Liver (tissue), 9 donors: Measurements from ENCODE around the gene SEC62. TPM values are rescaled to one million over a fixed set of nuclear protein-coding genes. Genes with fewer than 3 reads are reported as not detected.

Experiments
- DNase-seq: peaks from one replicate; pipeline ENCODE4 v3.0.0-alpha.2; 2017; ENCODE audit warnings: low spot score
- H3K27ac ChIP-seq, 2 donors: one replicate each; pipeline ENCODE4 v1.7.0; 2013; ENCODE audit warnings: inconsistent platforms in 2 of 2, low read length in 2 of 2, control low read depth in 1 of 2, low read depth in 1 of 2, mild to moderate bottlenecking in 1 of 2
- H3K27me3 ChIP-seq, 4 donors: one replicate each; pipeline versions ENCODE4 v1.6.1 to v1.7.0; 2013; ENCODE audit warnings: low read length in 3 of 4, inconsistent platforms in 1 of 4, mild to moderate bottlenecking in 1 of 4, moderate library complexity in 1 of 4; ENCODE audit not compliant: control insufficient read depth in 4 of 4, insufficient read depth in 4 of 4
- H3K36me3 ChIP-seq, 4 donors: one replicate each; pipeline versions ENCODE4 v1.6.1 to v1.7.0; 2013; ENCODE audit warnings: low read length in 3 of 4, mild to moderate bottlenecking in 3 of 4, low read depth in 1 of 4, moderate library complexity in 1 of 4; ENCODE audit not compliant: control insufficient read depth in 4 of 4, insufficient read depth in 3 of 4
- H3K4me1 ChIP-seq, 4 donors: one replicate each; pipeline versions ENCODE4 v1.6.1 to v1.7.0; 2013; ENCODE audit warnings: low read length in 3 of 4, mild to moderate bottlenecking in 3 of 4, moderate library complexity in 1 of 4; ENCODE audit not compliant: control insufficient read depth in 4 of 4, insufficient read depth in 4 of 4
- H3K4me3 ChIP-seq, 3 donors: one replicate each; pipeline versions ENCODE4 v1.6.1 to v1.7.0; 2013; ENCODE audit warnings: low read length in 3 of 3, control low read depth in 1 of 3, low read depth in 1 of 3, mild to moderate bottlenecking in 1 of 3
- H3K9ac ChIP-seq, 2 donors: one replicate each; pipeline ENCODE4 v1.7.0; 2013; ENCODE audit warnings: low read length in 2 of 2, mild to moderate bottlenecking in 2 of 2, moderate library complexity in 2 of 2, control low read depth in 1 of 2, low read depth in 1 of 2
- H3K9me3 ChIP-seq, 4 donors: one replicate each; pipeline versions ENCODE4 v1.6.1 to v1.7.0; 2013; ENCODE audit warnings: low read length in 3 of 4; ENCODE audit not compliant: control insufficient read depth in 4 of 4
- EGR1 ChIP-seq, 2 donors: IDR thresholded peaks; 2 replicates each; pipeline ENCODE4 v1.6.1; 2016 to 2018; ENCODE audit warnings: antibody characterized with exemption in 2 of 2, low read depth in 2 of 2
- FOXA2 ChIP-seq: IDR thresholded peaks from 2 replicates; pipeline ENCODE4 v1.6.1; 2016; ENCODE audit warnings: antibody characterized with exemption
- HNF4A ChIP-seq, 2 donors: conservative IDR thresholded peaks; 2 replicates each; pipeline ENCODE4 v1.6.1; 2016; ENCODE audit warnings: antibody characterized with exemption in 2 of 2, mild to moderate bottlenecking in 2 of 2
- HNF4G ChIP-seq: IDR thresholded peaks from 2 replicates; pipeline ENCODE4 v1.6.1; 2016; ENCODE audit warnings: antibody characterized with exemption
- JUND ChIP-seq, 2 donors: IDR thresholded peaks; 2 replicates each; pipeline ENCODE4 v1.6.1; 2016; ENCODE audit warnings: antibody characterized with exemption in 2 of 2
- RAD21 ChIP-seq, 2 donors: IDR thresholded peaks; 2 replicates each; pipeline ENCODE4 v1.6.1; 2016; ENCODE audit warnings: antibody characterized with exemption in 2 of 2, mild to moderate bottlenecking in 2 of 2
- REST ChIP-seq: IDR thresholded peaks from 2 replicates; pipeline ENCODE4 v1.6.1; 2016; ENCODE audit warnings: antibody characterized with exemption, mild to moderate bottlenecking
- RXRA ChIP-seq, 2 donors: IDR thresholded peaks; 2 replicates each; pipeline ENCODE4 v1.6.1; 2017 to 2018; ENCODE audit warnings: antibody characterized with exemption in 2 of 2, mild to moderate bottlenecking in 1 of 2
- SP1 ChIP-seq: IDR thresholded peaks from 2 replicates; pipeline ENCODE4 v1.6.1; 2018; ENCODE audit warnings: antibody characterized with exemption, mild to moderate bottlenecking
- TAF1 ChIP-seq: conservative IDR thresholded peaks from 2 replicates; pipeline ENCODE4 v1.6.1; 2016; ENCODE audit warnings: antibody characterized with exemption, mild to moderate bottlenecking
- YY1 ChIP-seq: IDR thresholded peaks from 2 replicates; pipeline ENCODE4 v1.6.1; 2016; ENCODE audit warnings: antibody characterized with exemption, mild to moderate bottlenecking
- ZBTB33 ChIP-seq: IDR thresholded peaks from 2 replicates; pipeline ENCODE4 v1.6.1; 2016; ENCODE audit warnings: antibody characterized with exemption
- WGBS: extraction: QIAGEN DNeasy Blood & Tissue Kit; methylation state at CpG from one replicate; pipeline ENCODE4 v1.1.7; 2013; 5-methylcytosine and 5-hydroxymethylcytosine counted together
- polyA plus RNA-seq, 2 donors: library from polyadenylated mRNA; stranded (reverse) in 1 of 2; unstranded in 1 of 2; fragments of 200-250 nt in 1 of 2; fragments of >200 nt in 1 of 2; fragmentation: Nextera tagmentation in 1 of 2; extraction: Ambion mirVana in 1 of 2; gene quantifications; one replicate each; pipeline versions ENCODE4 v1.2.1 to v1.2.3, GENCODE V29; 2013 to 2015
- total RNA-seq, 2 donors: library from RNA; depleted of rRNA; stranded (reverse); fragments of >200 nt; gene quantifications; one replicate each; pipeline ENCODE4 v1.2.3, GENCODE V29; 2014
- donor health status: healthy.
- donor health status: healthy.
- donor health status: healthy.
- donor health status: healthy.
- donor health status: healthy.

SEC62 gene
- total and polyA plus RNA-seq, 4 donors: 40.1 to 200 (median 63.3) TPM

- peak overlapping the region; percentile 57 to 97 for H3K27ac ChIP-seq
- peaks cover 6 to 42% (median 21%) of the 10 kb centered on the region in 4 donors for H3K4me1 ChIP-seq
- H3K27me3 ChIP-seq: no peaks in the 10 kb centered on the region
- WGBS: 21% methylated on average over 2 of the region's 2 CpGs
- H3K9me3 ChIP-seq: peaks cover 0 to 2% (median 0%) of the 10 kb centered on the region in 4 donors
- DNase-seq: no peak
- TF ChIP-seq JUND (IDR thresholded peaks at IDR 0.05) (peak in 1 of 2 donors; percentile 22), HNF4G (no peak), RXRA (IDR thresholded peaks at IDR 0.05) (no peak), FOXA2 (no peak), REST (peak; percentile 31), YY1 (peak; percentile 39), TAF1 (peak; percentile 51), ZBTB33 (peak; percentile 42), RAD21 (IDR thresholded peaks at IDR 0.05) (peak in 1 of 2 donors; percentile 23), HNF4A (conservative IDR thresholded peaks at IDR 0.05) (no peak)
- peak overlapping the region; percentile 83 to 94 (median 86) for H3K4me3 ChIP-seq
- peaks cover 0 to 7% (median 3%) of the 10 kb centered on the region in 4 donors for H3K36me3 ChIP-seq
- H3K9ac ChIP-seq: peak overlapping the region; percentile 90
Measured at GRCh38 chr3:169968224-169968885, 1.7 kb downstream of the SEC62 start.

DNA sequence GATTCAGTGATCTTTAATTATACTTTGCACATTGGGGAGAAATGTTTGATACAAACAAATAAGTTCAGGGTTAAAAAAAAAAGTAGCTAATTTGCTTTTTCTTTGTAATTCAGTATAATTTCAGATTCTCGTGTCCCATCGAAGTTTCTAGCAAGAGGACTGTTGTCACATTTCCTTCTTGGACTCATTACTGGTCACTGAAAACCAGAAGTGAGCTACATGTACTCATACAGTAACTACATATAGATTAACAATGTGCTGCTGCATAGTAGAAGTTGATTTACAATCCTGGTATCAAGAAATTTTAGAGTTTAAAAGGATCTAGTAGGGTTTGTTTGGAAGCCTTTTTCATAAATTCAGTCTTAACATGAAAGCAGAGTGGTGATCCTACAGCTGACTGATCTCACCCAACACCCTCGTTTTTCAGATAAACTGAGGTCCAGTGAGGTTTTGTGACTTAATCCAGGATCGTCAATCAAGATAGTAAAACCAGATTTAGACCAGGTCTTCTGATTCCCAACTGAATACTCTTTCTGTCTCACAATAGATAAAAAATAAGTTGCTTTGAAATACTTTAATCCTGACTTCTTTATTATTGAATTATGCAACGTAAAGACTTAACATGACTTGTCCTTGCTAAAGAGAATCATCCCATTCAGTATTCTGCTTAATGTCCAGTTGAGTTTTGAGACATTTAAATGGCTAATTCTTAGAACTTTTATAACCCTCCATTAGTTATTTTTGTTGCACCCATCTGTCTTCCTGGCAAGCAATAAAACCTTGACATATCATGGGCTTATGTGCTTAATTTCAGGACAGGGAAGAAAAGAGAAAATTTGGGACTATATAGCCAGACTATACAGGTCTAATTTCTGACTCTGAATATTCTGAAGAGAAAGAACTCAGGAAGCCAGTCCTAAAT, 2.8 kb downstream of the SEC62 start:
- Histone ChIP-seq H3K9me3 (peaks cover 0 to 2% (median 0%) of the 10 kb centered on the region in 4 donors), H3K4me3 (no peak overlapping the region), H3K4me1 (peaks cover 6 to 42% (median 21%) of the 10 kb centered on the region in 4 donors), H3K9ac (no peak overlapping the region), H3K36me3 (peaks cover 0 to 7% (median 3%) of the 10 kb centered on the region in 4 donors), H3K27ac (peak overlapping the region in 1 of 2 donors; percentile 52), H3K27me3 (no peaks in the 10 kb centered on the region)
- no peak for TF ChIP-seq JUND (IDR thresholded peaks at IDR 0.05)
- no peak for TF ChIP-seq FOXA2
- no peak for TF ChIP-seq HNF4G
- TF ChIP-seq EGR1 (IDR thresholded peaks at IDR 0.05; ENCODE audit: low read depth in 2 of 2): no peak
- TF ChIP-seq YY1: no peak
- TF ChIP-seq SP1: no peak
- WGBS: 62% methylated on average over 5 of the region's 5 CpGs
- no peak for DNase-seq
